Uterus (tissue), 4 donors: ENCODE data around the gene FAM47B. TPM values are rescaled to one million over a fixed set of nuclear protein-coding genes. Genes with fewer than 3 reads are reported as not detected.

Experiments used
- DNase-seq, 2 donors: peaks; one replicate each; pipeline ENCODE4 v3.0.0-alpha.2; 2019 to 2020
- H3K27ac ChIP-seq, 2 donors: fragments of 200-600 bp; sonication (generic); 1 replicate in 1 of 2; 2 replicates in 1 of 2; pipeline ENCODE4 v1.5.1; 2016 to 2018
- H3K27me3 ChIP-seq, 2 donors: fragments of 200-600 bp; sonication (generic); one replicate each; pipeline ENCODE4 v1.5.1; 2018 to 2019; ENCODE audit warnings: control low read depth in 1 of 2
- H3K36me3 ChIP-seq, 2 donors: fragments of 200-600 bp; sonication (generic); one replicate each; pipeline ENCODE4 v1.5.1; 2019; ENCODE audit warnings: control low read depth in 1 of 2
- H3K4me1 ChIP-seq, 2 donors: fragments of 200-600 bp; sonication (generic); one replicate each; pipeline ENCODE4 v1.5.1; 2018 to 2019; ENCODE audit warnings: control low read depth in 1 of 2
- H3K4me3 ChIP-seq, 2 donors: fragments of 200-600 bp; sonication (generic); 1 replicate in 1 of 2; 2 replicates in 1 of 2; pipeline ENCODE4 v1.5.1; 2018 to 2019; ENCODE audit warnings: mild to moderate bottlenecking in 1 of 2
- H3K9me3 ChIP-seq, 2 donors: fragments of 200-600 bp; sonication (generic); one replicate each; pipeline ENCODE4 v1.5.1; 2019; ENCODE audit warnings: control low read depth in 1 of 2
- CTCF ChIP-seq, 4 experiments: fragments of 200-600 bp in 2 of 4; fragments of 450-650 bp in 2 of 4; sonication (generic) in 2 of 4; IDR thresholded peaks; one replicate each; pipeline ENCODE4 v1.5.1; 2016 to 2019; ENCODE audit warnings: antibody characterized with exemption in 4 of 4, mild to moderate bottlenecking in 2 of 4, moderate library complexity in 1 of 4
- POLR2A ChIP-seq, 2 donors: fragments of 450-650 bp; IDR thresholded peaks; one replicate each; pipeline ENCODE4 v1.6.1; 2016; ENCODE audit warnings: antibody characterized with exemption in 2 of 2, mild to moderate bottlenecking in 1 of 2, moderate library complexity in 1 of 2
- intact Hi-C: fragments of 100-400 bp; cut with DNase I; formaldehyde crosslinking; loops from one replicate; pipeline ENCODE4 v1.15.1; 2023; ENCODE audit warnings: low total_unique reads
- total RNA-seq, 4 donors: library from RNA; depleted of rRNA in 3 of 4; stranded (reverse); fragments of >200 nt in 3 of 4; gene quantifications; one replicate each; pipeline versions ENCODE4 v1.1.0 to v1.2.4, GENCODE V29; 2014 to 2023
- donor health status: DM: yes; HTN: yes; CAD: no.

Gene FAM47B
- total RNA-seq, 4 donors from 2014 or later: not detected

- intact Hi-C loops: no loop called here
These were observed 33.4 kb upstream of the FAM47B start for GRCh38 chrX:34909151-34909550.

DNA sequence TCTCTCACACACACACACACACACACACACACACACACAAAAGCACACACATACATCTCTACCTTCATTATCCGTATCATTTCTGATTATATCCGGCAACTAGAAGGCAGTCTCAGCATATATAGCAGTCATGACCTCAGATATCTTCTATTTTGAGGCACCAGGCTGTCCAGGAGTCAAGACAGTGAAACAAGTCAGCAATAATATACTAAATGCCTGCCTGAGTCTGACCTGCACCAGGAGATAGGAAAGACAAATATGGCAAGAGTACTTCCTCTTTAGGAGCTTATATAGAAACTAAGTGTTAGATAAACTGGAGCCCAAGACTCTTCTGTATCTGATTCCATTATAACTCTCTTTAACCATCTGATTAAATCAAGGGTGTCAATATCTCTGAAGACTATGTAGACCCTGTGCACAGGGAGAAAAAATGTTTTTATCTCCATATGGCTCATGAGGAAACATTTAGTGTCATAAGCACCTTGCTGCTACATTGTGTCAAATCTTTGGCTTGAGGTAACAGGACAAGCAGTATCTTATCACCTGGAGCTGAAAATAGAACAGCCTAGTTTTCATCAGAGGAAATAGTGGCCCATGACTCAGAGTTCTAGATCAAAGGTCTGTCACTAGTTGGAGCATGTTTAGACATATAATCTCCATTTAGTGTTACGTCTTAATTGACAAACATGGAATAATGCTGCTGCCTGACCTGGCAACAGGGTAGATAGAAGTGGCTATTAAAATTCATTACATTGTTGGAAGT is 27.0 kb upstream of the FAM47B start:
- Histone ChIP-seq H3K9me3 (no peaks in the 10 kb centered on the region), H3K27ac (no peak overlapping the region), H3K4me3 (no peak overlapping the region), H3K4me1 (no peaks in the 10 kb centered on the region), H3K36me3 (no peaks in the 10 kb centered on the region), H3K27me3 (no peaks in the 10 kb centered on the region)
- DNase-seq: no peak
- TF ChIP-seq POLR2A (IDR thresholded peaks at IDR 0.05): no peak
- TF ChIP-seq CTCF (IDR thresholded peaks at IDR 0.05): no peak
- intact Hi-C loops: no loop called here

More at GRCh38 chrX:34909151-34909550, 33.4 kb upstream of the FAM47B start:
- Histone ChIP-seq H3K4me1 (no peaks in the 10 kb centered on the region), H3K27me3 (peaks cover 0 to 3% of the 10 kb centered on the region in 2 donors), H3K4me3 (no peak overlapping the region), H3K36me3 (no peaks in the 10 kb centered on the region), H3K9me3 (no peaks in the 10 kb centered on the region), H3K27ac (no peak overlapping the region)
- DNase-seq: no peak
- no peak for TF ChIP-seq POLR2A (IDR thresholded peaks at IDR 0.05)
- no peak for TF ChIP-seq CTCF (IDR thresholded peaks at IDR 0.05)

DNA sequence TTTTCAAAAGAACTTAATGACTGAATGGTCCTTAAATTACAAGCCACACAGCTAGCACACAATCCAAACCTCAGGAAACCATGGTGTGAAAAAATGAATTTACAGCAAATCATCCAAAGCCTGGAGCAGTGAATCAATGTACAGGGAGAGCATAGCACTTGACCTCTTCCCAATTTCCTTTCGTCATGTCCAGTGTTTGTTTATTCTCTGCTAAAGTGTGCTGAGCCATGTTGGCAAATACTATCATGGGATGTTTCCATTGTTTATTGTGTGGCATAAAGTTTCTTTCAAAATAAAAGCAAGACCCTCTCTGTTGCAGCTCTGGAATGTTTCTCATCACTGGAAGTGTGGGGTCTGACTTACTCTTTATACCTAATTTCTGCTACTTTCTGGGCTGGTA is 25.4 kb upstream of the FAM47B start:
- Histone ChIP-seq H3K9me3 (no peaks in the 10 kb centered on the region), H3K36me3 (no peaks in the 10 kb centered on the region), H3K4me1 (no peaks in the 10 kb centered on the region), H3K27ac (no peak overlapping the region), H3K27me3 (no peaks in the 10 kb centered on the region), H3K4me3 (no peak overlapping the region)
- intact Hi-C loops: no loop called here
- DNase-seq: no peak
- TF ChIP-seq CTCF (IDR thresholded peaks at IDR 0.05) (no peak), POLR2A (IDR thresholded peaks at IDR 0.05) (no peak)

- intact Hi-C loops: no loop called here
- Histone ChIP-seq H3K4me1 (no peaks in the 10 kb centered on the region), H3K27me3 (no peaks in the 10 kb centered on the region), H3K9me3 (no peaks in the 10 kb centered on the region), H3K27ac (no peak overlapping the region), H3K36me3 (no peaks in the 10 kb centered on the region), H3K4me3 (no peak overlapping the region)
- no peak for TF ChIP-seq CTCF (IDR thresholded peaks at IDR 0.05)
- TF ChIP-seq POLR2A (IDR thresholded peaks at IDR 0.05): no peak
- DNase-seq: no peak
These were observed 24.4 kb upstream of the FAM47B start for GRCh38 chrX:34918091-34918736.

GRCh38 chrX:34918856-34919255 is 23.7 kb upstream of the FAM47B start:
- DNase-seq: no peak
- Histone ChIP-seq H3K27ac (no peak overlapping the region), H3K27me3 (no peaks in the 10 kb centered on the region), H3K4me3 (no peak overlapping the region), H3K36me3 (no peaks in the 10 kb centered on the region), H3K9me3 (no peaks in the 10 kb centered on the region), H3K4me1 (no peaks in the 10 kb centered on the region)
- TF ChIP-seq POLR2A (IDR thresholded peaks at IDR 0.05): no peak
- TF ChIP-seq CTCF (IDR thresholded peaks at IDR 0.05): peak in 1 of 4 experiments; percentile 8
- intact Hi-C loops: no loop called here
